ENCODE data around the gene MYMX.

The MYMX gene

GRCh38 chr6:44234101-44235025 is 17.6 kb downstream of the MYMX start:
- DNase-seq, result peak; percentile 32

- no peak for DNase-seq
Measured at GRCh38 chr6:44235269-44235668, 18.5 kb downstream of the MYMX start.

GRCh38 chr6:44235891-44236516 is 19.3 kb downstream of the MYMX start:
- DNase-seq, result no peak

- peak; percentile 82 for DNase-seq
Measured at GRCh38 chr6:44237021-44237812, 20.5 kb downstream of the MYMX start.

GRCh38 chr6:44237813-44238433 is 21.2 kb downstream of the MYMX start:
- no peak for DNase-seq

DNA sequence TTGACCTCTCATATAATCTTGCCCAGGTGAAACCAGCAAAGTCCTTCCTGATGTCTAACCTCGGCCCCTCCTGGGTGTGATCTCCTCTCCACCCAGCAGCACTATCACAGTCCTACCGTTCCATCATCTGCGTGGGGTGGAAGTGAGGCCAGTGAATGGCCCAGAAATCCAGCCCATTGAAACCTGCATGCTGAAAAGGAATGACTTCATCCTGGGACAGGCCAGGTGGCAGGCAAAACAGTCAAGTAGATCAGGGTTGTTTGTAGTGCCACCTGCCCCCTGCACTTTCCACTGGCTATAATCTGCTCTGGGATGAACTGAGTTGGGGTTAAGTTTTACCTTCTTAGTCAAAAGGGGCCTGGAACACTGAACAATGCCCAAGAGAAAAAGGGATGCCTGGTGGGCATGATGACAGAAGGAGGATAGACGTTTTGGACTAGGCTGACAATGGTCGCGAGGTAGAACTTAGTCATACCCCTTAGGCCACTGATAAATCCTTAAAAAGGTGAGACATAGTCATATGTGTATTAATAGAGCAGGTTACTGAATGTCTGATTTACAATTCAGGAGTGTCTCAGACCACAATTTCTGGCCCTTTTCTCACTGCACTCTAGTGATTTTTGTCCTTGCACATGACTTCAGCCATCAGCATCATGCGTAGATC is 22.1 kb downstream of the MYMX start:
- no peak for DNase-seq

DNA sequence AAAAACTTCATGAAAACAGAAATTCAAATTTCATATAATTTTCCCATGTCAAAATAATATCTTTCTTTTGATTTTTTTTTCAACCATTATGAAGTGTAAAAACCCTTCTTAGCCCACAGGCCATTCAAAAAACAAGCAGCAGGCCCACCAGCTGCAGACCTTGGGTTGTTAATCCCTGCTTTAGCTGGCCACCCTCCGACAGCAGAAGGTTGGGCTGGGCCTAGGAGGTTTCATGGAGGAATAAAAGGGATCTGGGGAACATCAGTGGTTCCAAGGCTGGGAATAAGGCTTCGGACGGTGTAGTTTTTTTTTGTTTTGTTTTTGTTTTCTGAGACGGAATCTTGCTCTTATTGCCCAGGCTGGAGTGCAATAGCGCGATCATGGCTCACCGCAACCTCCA is 26.6 kb downstream of the MYMX start:
- no peak for DNase-seq

GRCh38 chr6:44245391-44245911 is 28.7 kb downstream of the MYMX start:
- DNase-seq, result no peak

GRCh38 chr6:44245912-44246662 is 29.4 kb downstream of the MYMX start:
- DNase-seq, result peak; percentile 58

- peak; percentile 93 for DNase-seq
Measured at GRCh38 chr6:44246663-44247337, 30.1 kb downstream of the MYMX start, which contains the start of gene HSP90AB1. HSP90AB1 (plus strand) TSS chr6:44247101; CDS start chr6:44248630, 1,529 bp downstream.

- DNase-seq, result peak; percentile 21
Measured at GRCh38 chr6:44247338-44248302, 30.9 kb downstream of the MYMX start.

GRCh38 chr6:44248579-44248978 is 31.9 kb downstream of the MYMX start:
- no peak for DNase-seq

GRCh38 chr6:44249082-44249748 is 32.5 kb downstream of the MYMX start:
- DNase-seq, result no peak

DNA sequence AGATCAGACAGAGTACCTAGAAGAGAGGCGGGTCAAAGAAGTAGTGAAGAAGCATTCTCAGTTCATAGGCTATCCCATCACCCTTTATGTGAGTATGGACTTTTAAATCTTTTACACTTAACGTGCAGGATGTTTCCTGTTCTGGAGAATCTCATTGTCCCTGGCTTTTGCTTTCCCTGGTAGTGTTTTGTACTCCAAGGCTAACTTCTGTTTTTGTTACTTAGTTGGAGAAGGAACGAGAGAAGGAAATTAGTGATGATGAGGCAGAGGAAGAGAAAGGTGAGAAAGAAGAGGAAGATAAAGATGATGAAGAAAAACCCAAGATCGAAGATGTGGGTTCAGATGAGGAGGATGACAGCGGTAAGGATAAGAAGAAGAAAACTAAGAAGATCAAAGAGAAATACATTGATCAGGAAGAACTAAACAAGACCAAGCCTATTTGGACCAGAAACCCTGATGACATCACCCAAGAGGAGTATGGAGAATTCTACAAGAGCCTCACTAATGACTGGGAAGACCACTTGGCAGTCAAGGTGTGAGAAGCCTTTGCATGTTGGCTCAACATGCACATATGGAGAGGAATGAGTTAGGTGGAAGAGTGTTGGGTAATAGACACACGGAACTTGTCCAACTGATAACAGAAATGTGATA is 33.5 kb downstream of the MYMX start:
- DNase-seq, result no peak

DNA sequence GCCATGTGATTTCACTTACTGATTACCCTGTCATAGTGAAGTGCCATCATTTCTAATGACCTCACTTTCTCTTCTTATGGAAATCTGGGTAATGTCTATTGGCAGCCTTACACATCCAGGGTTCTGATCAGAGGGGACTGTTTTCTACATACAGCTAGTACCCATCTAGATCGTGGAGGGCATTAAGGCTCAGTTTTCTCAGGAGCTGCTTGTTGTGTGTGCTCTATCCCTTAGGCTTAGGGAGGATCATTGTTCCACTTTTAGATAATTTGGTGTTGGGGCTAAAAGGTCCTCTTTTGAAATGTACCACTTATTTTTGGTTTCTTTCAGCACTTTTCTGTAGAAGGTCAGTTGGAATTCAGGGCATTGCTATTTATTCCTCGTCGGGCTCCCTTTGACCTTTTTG is 34.0 kb downstream of the MYMX start:
- DNase-seq, result no peak

DNA sequence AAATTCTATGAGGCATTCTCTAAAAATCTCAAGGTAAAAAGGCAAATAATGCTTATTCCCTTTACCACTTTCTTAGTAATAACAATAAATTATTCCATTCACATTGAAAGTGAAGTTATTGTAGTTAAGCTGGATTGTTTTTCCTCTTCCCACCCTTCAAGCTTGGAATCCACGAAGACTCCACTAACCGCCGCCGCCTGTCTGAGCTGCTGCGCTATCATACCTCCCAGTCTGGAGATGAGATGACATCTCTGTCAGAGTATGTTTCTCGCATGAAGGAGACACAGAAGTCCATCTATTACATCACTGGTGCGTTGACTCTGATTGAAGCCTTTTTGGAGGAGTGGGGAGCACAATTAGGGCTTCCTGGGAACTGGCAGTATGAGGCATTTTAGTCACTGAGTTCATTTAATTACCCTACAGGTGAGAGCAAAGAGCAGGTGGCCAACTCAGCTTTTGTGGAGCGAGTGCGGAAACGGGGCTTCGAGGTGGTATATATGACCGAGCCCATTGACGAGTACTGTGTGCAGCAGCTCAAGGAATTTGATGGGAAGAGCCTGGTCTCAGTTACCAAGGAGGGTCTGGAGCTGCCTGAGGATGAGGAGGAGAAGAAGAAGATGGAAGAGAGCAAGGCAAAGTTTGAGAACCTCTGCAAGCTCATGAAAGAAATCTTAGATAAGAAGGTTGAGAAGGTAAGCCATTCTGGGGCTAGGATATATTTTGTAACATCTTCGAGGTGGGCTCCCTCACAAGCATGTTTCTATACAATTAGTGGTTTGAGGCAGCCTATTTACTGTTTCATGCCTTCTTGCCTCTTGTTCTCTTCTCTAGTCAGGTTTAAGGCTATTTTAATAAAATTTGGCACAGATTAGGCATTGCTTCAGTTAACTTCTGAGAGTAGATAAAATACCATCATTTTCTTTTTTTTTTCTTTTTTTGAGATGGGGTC is 35.1 kb downstream of the MYMX start:
- DNase-seq, result no peak
